OCI-LY7 (cell line): ENCODE results near the gene NMT1. TPM values are rescaled to one million over a fixed set of nuclear protein-coding genes. Genes with fewer than 3 reads are reported as not detected.

Experiments used
- BruUV-seq: library from RNA; stranded (reverse); fragments of 400-500 nt; replicated peaks from 2 replicates; lab custom pipeline; 2021; lab: Mats Ljungman, UMichigan
- CTCF ChIA-PET: fragments of 300-600 bp; sonication (Branson Sonifier 250); formaldehyde crosslinking; loops from one replicate; lab custom pipeline; 2022; ENCODE audit warnings: antibody characterized with exemption; ENCODE audit not compliant: unreplicated experiment; lab: Charles Lee
- POLR2A ChIA-PET: fragments of 300-600 bp; sonication (Branson Sonifier 250); formaldehyde crosslinking; loops from one replicate; lab custom pipeline; 2022; ENCODE audit warnings: antibody characterized with exemption; lab: Charles Lee
- DNase-seq: peaks from one replicate; pipeline ENCODE4 v3.0.0-alpha.2; 2015; ENCODE audit warnings: low spot score
- H2AFZ ChIP-seq: fragments of 200-600 bp; sonication (generic), shearing (Covaris generic); 2 replicates; pipeline ENCODE4 v1.6.1; 2014; ENCODE audit warnings: mild to moderate bottlenecking, antibody characterized with exemption, low read length, moderate library complexity
- H3K27ac ChIP-seq: fragments of 200-600 bp; sonication (generic); 2 replicates; pipeline ENCODE4 v1.5.1; 2014; ENCODE audit warnings: mixed run types, low read depth, mild to moderate bottlenecking, moderate library complexity, low read length, inconsistent platforms; ENCODE audit not compliant: poor library complexity, severe bottlenecking
- H3K36me3 ChIP-seq: fragments of 200-600 bp; sonication (generic); 2 replicates; pipeline ENCODE4 v1.6.1; 2014; ENCODE audit warnings: mild to moderate bottlenecking, antibody characterized with exemption, low read length, moderate library complexity, mixed read lengths; ENCODE audit not compliant: insufficient read depth
- H3K4me1 ChIP-seq: fragments of 200-600 bp; sonication (generic); 2 replicates; pipeline ENCODE4 v1.5.1; 2014; ENCODE audit warnings: mild to moderate bottlenecking, low read length; ENCODE audit not compliant: insufficient read depth, poor library complexity, severe bottlenecking
- H3K4me2 ChIP-seq: fragments of 200-600 bp; sonication (generic); 2 replicates; pipeline ENCODE4 v1.6.1; 2014; ENCODE audit warnings: mild to moderate bottlenecking, low read length
- H3K4me3 ChIP-seq: fragments of 200-600 bp; sonication (generic); 2 replicates; pipeline ENCODE4 v1.5.1; 2014; ENCODE audit warnings: mild to moderate bottlenecking, low read depth, low read length; ENCODE audit not compliant: poor library complexity, severe bottlenecking
- H3K79me2 ChIP-seq: fragments of 200-600 bp; sonication (generic); 2 replicates; pipeline ENCODE4 v1.6.1; 2016; ENCODE audit warnings: low read depth, mild to moderate bottlenecking, low read length, moderate library complexity, mixed read lengths; ENCODE audit not compliant: insufficient read depth
- H3K9me2 ChIP-seq: fragments of 200-600 bp; sonication (generic); 2 replicates; pipeline ENCODE4 v1.6.1; 2016; ENCODE audit warnings: mild to moderate bottlenecking, low read length, mixed read lengths; ENCODE audit not compliant: insufficient read depth
- H3K9me3 ChIP-seq: fragments of 200-600 bp; sonication (generic); 2 replicates; pipeline ENCODE4 v1.6.1; 2014; ENCODE audit warnings: mild to moderate bottlenecking, mixed run types, low read length, mixed read lengths
- H4K20me1 ChIP-seq: fragments of 200-600 bp; sonication (generic); 2 replicates; pipeline ENCODE4 v1.6.1; 2014; ENCODE audit warnings: mild to moderate bottlenecking, antibody characterized with exemption, low read length, moderate library complexity, mixed read lengths; ENCODE audit not compliant: insufficient read depth
- EZH2phosphoT487 ChIP-seq: fragments of 200-600 bp; sonication (generic); IDR thresholded peaks from 2 replicates; pipeline ENCODE4 v1.6.1; 2018; ENCODE audit warnings: low read depth, borderline replicate concordance, mild to moderate bottlenecking, mixed run types, antibody characterized with exemption, low read length, moderate library complexity, mixed read lengths
- intact Hi-C: fragments of 100-400 bp; cut with micrococcal nuclease; formaldehyde crosslinking; loops from one replicate; pipeline ENCODE4 v1.10.0; 2022; ENCODE audit not compliant: unreplicated experiment
- total RNA-seq, 2 experiments: library from RNA; depleted of rRNA in 1 of 2; stranded (reverse); fragments of >200 nt in 1 of 2; shearing (Covaris generic) in 1 of 2; gene quantifications; 2 replicates each; pipeline ENCODE4 v1.2.3, GENCODE V29; 2014 to 2022
- TF ChIP-seq, protein P1 (sequence below): fragments of 200-600 bp; sonication (generic); conservative IDR thresholded peaks from 2 replicates; pipeline ENCODE4 v1.5.1; 2014; ENCODE audit warnings: mild to moderate bottlenecking, antibody characterized with exemption, low read length, moderate library complexity, mixed read lengths

The NMT1 gene
- total RNA-seq, 2 experiments from 2014 or later, result 82.3 to 134 TPM

DNA sequence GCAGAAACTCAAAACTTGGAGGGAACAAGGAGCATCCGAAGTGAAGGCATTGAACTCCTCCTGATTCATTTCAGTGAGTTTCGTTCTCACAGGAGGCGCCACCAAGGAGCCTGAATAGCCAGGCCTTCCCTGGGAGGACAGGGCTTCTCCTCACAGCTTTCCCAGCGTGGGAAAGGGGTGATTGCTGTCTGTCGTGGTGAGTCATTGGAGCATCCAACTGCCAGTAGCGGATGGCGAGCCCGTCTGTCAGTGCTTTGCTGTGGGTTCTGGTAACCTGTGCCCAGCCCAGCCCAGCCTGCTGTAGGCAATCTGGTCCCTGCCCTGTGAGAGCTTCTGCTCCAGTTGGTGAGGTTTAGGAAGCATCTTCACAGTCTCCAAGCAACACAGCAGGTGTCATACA, 42.9 kb downstream of the NMT1 start:
- H3K9me2 ChIP-seq, result no peaks in the 10 kb centered on the region
- peaks cover 93% of the 10 kb centered on the region for H3K36me3 ChIP-seq
- intact Hi-C loops, result no loop called here
- H3K4me2 ChIP-seq, result no peak overlapping the region
- CTCF ChIA-PET, result no interaction called here
- H3K79me2 ChIP-seq, result no peaks in the 10 kb centered on the region
- no peak overlapping the region for H2AFZ ChIP-seq
- H4K20me1 ChIP-seq, result no peaks in the 10 kb centered on the region
- no peak for DNase-seq
- TF ChIP-seq, protein P1, sequence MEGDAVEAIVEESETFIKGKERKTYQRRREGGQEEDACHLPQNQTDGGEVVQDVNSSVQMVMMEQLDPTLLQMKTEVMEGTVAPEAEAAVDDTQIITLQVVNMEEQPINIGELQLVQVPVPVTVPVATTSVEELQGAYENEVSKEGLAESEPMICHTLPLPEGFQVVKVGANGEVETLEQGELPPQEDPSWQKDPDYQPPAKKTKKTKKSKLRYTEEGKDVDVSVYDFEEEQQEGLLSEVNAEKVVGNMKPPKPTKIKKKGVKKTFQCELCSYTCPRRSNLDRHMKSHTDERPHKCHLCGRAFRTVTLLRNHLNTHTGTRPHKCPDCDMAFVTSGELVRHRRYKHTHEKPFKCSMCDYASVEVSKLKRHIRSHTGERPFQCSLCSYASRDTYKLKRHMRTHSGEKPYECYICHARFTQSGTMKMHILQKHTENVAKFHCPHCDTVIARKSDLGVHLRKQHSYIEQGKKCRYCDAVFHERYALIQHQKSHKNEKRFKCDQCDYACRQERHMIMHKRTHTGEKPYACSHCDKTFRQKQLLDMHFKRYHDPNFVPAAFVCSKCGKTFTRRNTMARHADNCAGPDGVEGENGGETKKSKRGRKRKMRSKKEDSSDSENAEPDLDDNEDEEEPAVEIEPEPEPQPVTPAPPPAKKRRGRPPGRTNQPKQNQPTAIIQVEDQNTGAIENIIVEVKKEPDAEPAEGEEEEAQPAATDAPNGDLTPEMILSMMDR, result no peak
- TF ChIP-seq EZH2phosphoT487, result no peak
- no peaks in the 10 kb centered on the region for H3K4me1 ChIP-seq
- H3K4me3 ChIP-seq, result no peak overlapping the region
- BruUV-seq, result no TSS peak
- H3K27ac ChIP-seq, result no peak overlapping the region
- POLR2A ChIA-PET, result no interaction called here
- no peaks in the 10 kb centered on the region for H3K9me3 ChIP-seq

DNA sequence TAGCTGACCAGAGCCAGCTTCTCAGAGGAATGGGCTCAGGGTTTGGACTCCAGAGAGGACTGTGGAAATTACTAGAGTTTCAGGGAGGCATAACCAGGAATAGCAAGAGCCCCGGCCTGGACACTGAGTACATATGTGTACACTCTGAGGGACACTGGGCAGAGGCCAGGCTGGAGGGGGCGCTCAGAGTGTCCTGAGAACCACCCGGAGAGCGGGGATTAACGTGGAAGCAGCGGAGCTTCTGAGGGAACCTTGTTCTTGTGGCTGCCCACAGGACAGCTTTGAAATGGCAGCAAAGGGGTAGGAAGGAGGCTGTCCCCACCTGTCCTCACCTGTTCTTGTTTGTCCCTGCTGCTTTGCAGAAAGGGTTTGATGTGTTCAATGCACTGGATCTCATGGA, 43.4 kb downstream of the NMT1 start:
- no peak overlapping the region for H3K27ac ChIP-seq
- no peak for DNase-seq
- POLR2A ChIA-PET, result no interaction called here
- H3K4me3 ChIP-seq, result no peak overlapping the region
- CTCF ChIA-PET, result no interaction called here
- H3K79me2 ChIP-seq, result no peaks in the 10 kb centered on the region
- H3K36me3 ChIP-seq, result peaks cover 93% of the 10 kb centered on the region
- intact Hi-C loops, result no loop called here
- no peaks in the 10 kb centered on the region for H3K4me1 ChIP-seq
- no peaks in the 10 kb centered on the region for H3K9me2 ChIP-seq
- BruUV-seq, result no TSS peak
- H3K4me2 ChIP-seq, result no peak overlapping the region
- no peaks in the 10 kb centered on the region for H4K20me1 ChIP-seq
- TF ChIP-seq, protein P1, result no peak
- H2AFZ ChIP-seq, result no peak overlapping the region
- no peaks in the 10 kb centered on the region for H3K9me3 ChIP-seq

DNA sequence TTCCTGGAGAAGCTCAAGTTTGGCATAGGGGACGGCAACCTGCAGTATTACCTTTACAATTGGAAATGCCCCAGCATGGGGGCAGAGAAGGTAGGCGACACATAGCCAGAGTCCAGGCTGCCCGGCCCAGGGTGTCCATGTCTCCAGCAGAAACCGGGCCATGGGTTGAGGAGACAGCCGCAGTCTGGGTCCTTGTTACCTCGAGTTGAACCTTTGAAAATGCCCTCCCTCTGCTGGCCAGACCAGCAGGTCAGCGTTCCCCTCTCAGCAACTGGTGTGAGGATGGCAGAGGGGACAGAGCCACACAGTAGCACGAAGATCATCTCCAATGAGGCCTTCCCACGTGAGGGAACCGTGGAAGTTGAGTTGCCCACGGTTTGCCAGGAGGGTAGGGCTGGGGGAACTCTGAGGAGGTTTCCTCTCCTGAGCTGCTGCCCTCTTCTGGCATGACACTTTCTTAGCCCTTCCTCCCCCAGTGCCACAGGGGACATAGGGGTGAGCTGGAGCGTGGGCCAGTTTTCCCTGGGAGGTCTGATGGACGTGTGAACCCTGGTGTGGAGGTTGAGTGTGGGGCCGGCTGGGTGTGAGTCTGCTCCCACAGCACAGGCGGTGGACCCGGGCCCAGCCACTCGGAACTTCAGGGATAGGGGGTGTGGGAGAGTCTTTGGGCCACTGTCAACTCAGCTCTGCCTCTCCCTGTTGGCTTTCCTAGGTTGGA, 43.9 kb downstream of the NMT1 start:
- H3K79me2 ChIP-seq, result no peaks in the 10 kb centered on the region
- H3K27ac ChIP-seq, result no peak overlapping the region
- ChIA-PET POLR2A (no interaction called here), CTCF (no interaction called here)
- DNase-seq, result no peak
- no peak overlapping the region for H3K4me2 ChIP-seq
- intact Hi-C loops, result no loop called here
- no peak for TF ChIP-seq EZH2phosphoT487
- TF ChIP-seq, protein P1, result 0 out of 2 replicates have a peak, but pooled peaks have one; percentile 13
- H3K9me2 ChIP-seq, result no peaks in the 10 kb centered on the region
- H4K20me1 ChIP-seq, result no peaks in the 10 kb centered on the region
- H2AFZ ChIP-seq, result no peak overlapping the region
- H3K9me3 ChIP-seq, result no peaks in the 10 kb centered on the region
- no TSS peak for BruUV-seq
- H3K36me3 ChIP-seq, result peaks cover 87% of the 10 kb centered on the region
- H3K4me1 ChIP-seq, result no peaks in the 10 kb centered on the region
- H3K4me3 ChIP-seq, result no peak overlapping the region
